ENCODE data around the gene HMCN2. TPM values are rescaled to one million over a fixed set of nuclear protein-coding genes. Genes with fewer than 3 reads are reported as not detected.

HMCN2 gene
- total and polyA plus RNA-seq, 2 of the 4 experiments (the other 2 are of a cell fraction), result 0.02 TPM; not detected in 1

- no peak overlapping the region for H4K5ac ChIP-seq (ENCODE audit: low read depth, low read length)
- no peak overlapping the region for H3K4me3 ChIP-seq (ENCODE audit: insufficient read depth, low read depth, low read length)
- DNase-seq (no peak), ATAC-seq (ENCODE audit: low read depth) (no peak)
- ChIA-PET POLR2A (ENCODE audit: unreplicated experiment) (no interaction called here), CTCF (interaction anchor here (1.4 to 1.9 kb wide), 2 partner anchors 222 to 224 kb away, joined by 7 read pairs; no protein-coding TSS in a partner anchor)
- H4K20me1 ChIP-seq (ENCODE audit: insufficient read depth, low read length), result peaks cover 8% of the 10 kb centered on the region
- H3K79me1 ChIP-seq (ENCODE audit: low read depth in 1 of 2, low read length in 2 of 2), result no peaks in the 10 kb centered on the region
- no peaks in the 10 kb centered on the region for H3K9me1 ChIP-seq (ENCODE audit: insufficient read depth, low read length)
- H2AFZ ChIP-seq (replicated peaks; ENCODE audit: low read length, poor library complexity), result no peak overlapping the region
- H3K4me2 ChIP-seq (ENCODE audit: low read depth, low read length), result no peak overlapping the region
- TF ChIP-seq FOS (IDR thresholded peaks at IDR 0.05; ENCODE audit: low read depth, low read length) (no peak), RCOR1 (IDR thresholded peaks at IDR 0.05; ENCODE audit: insufficient replicate concordance, low read length) (no peak), MAFK (IDR thresholded peaks at IDR 0.05; ENCODE audit: low read depth, low read length) (no peak), CHD1 (IDR thresholded peaks at IDR 0.05; ENCODE audit: low read depth, low read length) (no peak), POLR2A (IDR thresholded peaks at IDR 0.05; ENCODE audit: low read depth, low read length) (no peak), NFE2L2 (IDR thresholded peaks at IDR 0.05; ENCODE audit: low read depth, low read length) (no peak), CEBPB (IDR thresholded peaks at IDR 0.05; ENCODE audit: low read depth, low read length) (no peak), CTCF (conservative IDR thresholded peaks at IDR 0.05; ENCODE audit: low read depth, low read length) (no peak), MAZ (IDR thresholded peaks at IDR 0.05; ENCODE audit: borderline replicate concordance, low read depth, low read length) (no peak), SMC3 (IDR thresholded peaks at IDR 0.05; ENCODE audit: low read depth, low read length) (no peak), RAD21 (IDR thresholded peaks at IDR 0.05; ENCODE audit: low read length) (no peak), BHLHE40 (IDR thresholded peaks at IDR 0.05; ENCODE audit: low read depth, low read length) (no peak), USF2 (IDR thresholded peaks at IDR 0.05; ENCODE audit: low read depth, low read length) (no peak), RFX5 (IDR thresholded peaks at IDR 0.05; ENCODE audit: low read depth, low read length) (no peak), MXI1 (IDR thresholded peaks at IDR 0.05; ENCODE audit: borderline replicate concordance, low read depth, low read length) (no peak)
- TF ChIP-seq, protein P1, sequence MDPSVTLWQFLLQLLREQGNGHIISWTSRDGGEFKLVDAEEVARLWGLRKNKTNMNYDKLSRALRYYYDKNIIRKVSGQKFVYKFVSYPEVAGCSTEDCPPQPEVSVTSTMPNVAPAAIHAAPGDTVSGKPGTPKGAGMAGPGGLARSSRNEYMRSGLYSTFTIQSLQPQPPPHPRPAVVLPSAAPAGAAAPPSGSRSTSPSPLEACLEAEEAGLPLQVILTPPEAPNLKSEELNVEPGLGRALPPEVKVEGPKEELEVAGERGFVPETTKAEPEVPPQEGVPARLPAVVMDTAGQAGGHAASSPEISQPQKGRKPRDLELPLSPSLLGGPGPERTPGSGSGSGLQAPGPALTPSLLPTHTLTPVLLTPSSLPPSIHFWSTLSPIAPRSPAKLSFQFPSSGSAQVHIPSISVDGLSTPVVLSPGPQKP (IDR thresholded peaks at IDR 0.05; ENCODE audit: borderline replicate concordance, low read depth, low read length), result no peak
- no peak overlapping the region for H3K23ac ChIP-seq (ENCODE audit: low read depth, low read length)
- H4K91ac ChIP-seq (ENCODE audit: insufficient read depth, low read depth, low read length), result no peak overlapping the region
- no peak overlapping the region for H3K14ac ChIP-seq (replicated peaks; ENCODE audit: low read depth, low read length)
- BruUV-seq (replicated peaks), result no TSS peak
- H3K18ac ChIP-seq (ENCODE audit: low read depth, low read length), result no peak overlapping the region
- no peak overlapping the region for H3K56ac ChIP-seq (ENCODE audit: extremely low read depth, insufficient read depth, low read length)
- no peak overlapping the region for H3K27ac ChIP-seq (ENCODE audit: insufficient read depth, low read length)
- dilution Hi-C loops (cut with HindIII; ENCODE audit: low sequenced_read_pairs, unreplicated experiment) (no loop called here), in situ Hi-C loops (cut with MboI; ENCODE audit: low sequenced_read_pairs) (no loop called here), intact Hi-C loops (cut with micrococcal nuclease) (no loop called here)
- H2AK9ac ChIP-seq (replicated peaks; ENCODE audit: low read depth, low read length, poor library complexity), result no peak overlapping the region
- no peak overlapping the region for H3K4ac ChIP-seq (ENCODE audit: low read depth, low read length)
- H3K27me3 ChIP-seq (ENCODE audit: control insufficient read depth, insufficient read depth, low read length), result peaks cover 9% of the 10 kb centered on the region
- H4K8ac ChIP-seq (ENCODE audit: low read depth in 2 of 2, low read length in 2 of 2), result no peak overlapping the region
- no peak overlapping the region for H2BK5ac ChIP-seq (ENCODE audit: low read depth, low read length, poor library complexity, severe bottlenecking)
- H3K9me3 ChIP-seq (ENCODE audit: control insufficient read depth, insufficient read depth, low read length), result no peaks in the 10 kb centered on the region
- H3K4me1 ChIP-seq (ENCODE audit: control insufficient read depth, insufficient read depth, low read length), result no peaks in the 10 kb centered on the region
- H2BK120ac ChIP-seq (ENCODE audit: low read depth, low read length), result no peak overlapping the region
- no peak overlapping the region for H2BK15ac ChIP-seq (ENCODE audit: low read depth, low read length)
- H3K9ac ChIP-seq (ENCODE audit: low read depth, low read length), result no peak overlapping the region
- no peaks in the 10 kb centered on the region for H3K36me3 ChIP-seq (ENCODE audit: control insufficient read depth, insufficient read depth, low read length)
- no peak overlapping the region for H2AK5ac ChIP-seq (ENCODE audit: low read depth, low read length)
- H2BK20ac ChIP-seq (ENCODE audit: low read depth, low read length), result no peak overlapping the region
- 77% methylated on average over 6 of the region's 11 CpGs; no CpG with 5 or more reads in 1 of the 2 experiments for WGBS, 2 experiments (ENCODE audit: extremely low coverage in 2 of 2, insufficient read length in 1 of 2)
These were observed 194.5 kb downstream of the HMCN2 start for GRCh38 chr9:130459941-130460669.
